ENCODE data around the gene MAPK14. TPM values are rescaled to one million over a fixed set of nuclear protein-coding genes. Genes with fewer than 3 reads are reported as not detected.

Gene MAPK14
- total and polyA plus RNA-seq, 4 donors, result 16.9 to 82.7 (median 35.9) TPM

DNA sequence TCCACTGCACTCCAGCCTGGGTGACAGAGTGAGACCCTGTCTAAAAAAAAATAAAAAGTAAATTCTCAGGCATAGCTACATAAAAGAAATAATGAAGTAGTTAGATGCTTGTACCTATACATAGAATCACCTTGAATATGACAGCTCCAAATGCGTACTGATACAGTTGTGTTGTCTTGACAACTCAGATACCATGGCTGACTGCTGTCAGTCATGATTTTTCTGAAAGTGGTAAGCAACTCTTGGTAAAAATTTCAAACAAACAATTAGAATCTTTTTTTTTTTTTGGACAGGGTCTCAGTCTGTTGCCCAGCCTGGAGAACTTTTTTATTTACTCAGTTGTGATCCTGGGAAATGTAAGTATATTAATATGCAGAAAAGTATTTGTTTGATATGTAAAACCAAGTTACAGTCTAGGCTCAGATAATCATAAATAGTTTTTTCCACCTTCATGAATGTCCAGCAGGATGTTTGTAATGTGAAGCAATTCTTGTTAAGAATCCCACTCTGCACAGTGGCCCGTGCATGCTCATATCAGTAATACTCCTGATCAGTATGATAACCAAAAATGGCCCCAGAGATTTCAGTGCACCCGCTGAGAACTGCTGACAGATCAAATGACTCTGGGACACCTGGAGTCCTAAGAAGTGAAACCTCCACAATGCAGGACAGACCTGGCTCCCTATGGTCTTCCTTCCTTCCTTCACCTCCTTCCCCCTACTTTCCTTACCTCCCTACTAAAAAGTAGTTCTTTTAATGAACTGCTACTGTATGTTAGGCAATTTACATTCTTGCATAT, 88.7 kb downstream of the MAPK14 start:
- WGBS, result 90% methylated on average over 3 of the region's 3 CpGs
- Histone ChIP-seq H3K27ac (ENCODE audit: low read depth in 1 of 2, low read length in 2 of 2) (no peak overlapping the region), H3K27me3 (ENCODE audit: control insufficient read depth in 4 of 4, insufficient read depth in 4 of 4, low read length in 3 of 4) (no peaks in the 10 kb centered on the region), H3K4me1 (ENCODE audit: control insufficient read depth in 4 of 4, insufficient read depth in 4 of 4, low read length in 3 of 4) (peaks cover 0 to 7% (median 5%) of the 10 kb centered on the region in 4 donors), H3K4me3 (ENCODE audit: low read depth in 1 of 3, low read length in 3 of 3) (no peak overlapping the region), H3K36me3 (ENCODE audit: control insufficient read depth in 4 of 4, insufficient read depth in 3 of 4, low read depth in 1 of 4, low read length in 3 of 4) (peaks cover 0 to 20% (median 5%) of the 10 kb centered on the region in 4 donors), H3K9me3 (ENCODE audit: control insufficient read depth in 4 of 4, low read length in 3 of 4) (no peaks in the 10 kb centered on the region), H3K9ac (ENCODE audit: low read depth in 1 of 2, low read length in 2 of 2) (no peak overlapping the region)
- TF ChIP-seq JUND (IDR thresholded peaks at IDR 0.05) (no peak), REST (IDR thresholded peaks at IDR 0.05) (no peak), NR2F2 (IDR thresholded peaks at IDR 0.05) (no peak), MAX (IDR thresholded peaks at IDR 0.05) (no peak), HNF4A (conservative IDR thresholded peaks at IDR 0.05) (no peak), FOXA2 (IDR thresholded peaks at IDR 0.05) (no peak)
- TF ChIP-seq, protein P1, sequence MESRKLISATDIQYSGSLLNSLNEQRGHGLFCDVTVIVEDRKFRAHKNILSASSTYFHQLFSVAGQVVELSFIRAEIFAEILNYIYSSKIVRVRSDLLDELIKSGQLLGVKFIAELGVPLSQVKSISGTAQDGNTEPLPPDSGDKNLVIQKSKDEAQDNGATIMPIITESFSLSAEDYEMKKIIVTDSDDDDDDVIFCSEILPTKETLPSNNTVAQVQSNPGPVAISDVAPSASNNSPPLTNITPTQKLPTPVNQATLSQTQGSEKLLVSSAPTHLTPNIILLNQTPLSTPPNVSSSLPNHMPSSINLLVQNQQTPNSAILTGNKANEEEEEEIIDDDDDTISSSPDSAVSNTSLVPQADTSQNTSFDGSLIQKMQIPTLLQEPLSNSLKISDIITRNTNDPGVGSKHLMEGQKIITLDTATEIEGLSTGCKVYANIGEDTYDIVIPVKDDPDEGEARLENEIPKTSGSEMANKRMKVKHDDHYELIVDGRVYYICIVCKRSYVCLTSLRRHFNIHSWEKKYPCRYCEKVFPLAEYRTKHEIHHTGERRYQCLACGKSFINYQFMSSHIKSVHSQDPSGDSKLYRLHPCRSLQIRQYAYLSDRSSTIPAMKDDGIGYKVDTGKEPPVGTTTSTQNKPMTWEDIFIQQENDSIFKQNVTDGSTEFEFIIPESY (IDR thresholded peaks at IDR 0.05), result no peak
- DNase-seq (ENCODE audit: low spot score), result no peak

- no peak for TF ChIP-seq SP1 (IDR thresholded peaks at IDR 0.05)
- Histone ChIP-seq H3K4me3 (ENCODE audit: low read depth in 1 of 3, low read length in 3 of 3) (no peak overlapping the region), H3K4me1 (ENCODE audit: control insufficient read depth in 4 of 4, insufficient read depth in 4 of 4, low read length in 3 of 4) (peaks cover under 1 to 14% (median 11%) of the 10 kb centered on the region in 4 donors), H3K27ac (ENCODE audit: low read depth in 1 of 2, low read length in 2 of 2) (no peak overlapping the region), H3K9ac (ENCODE audit: low read depth in 1 of 2, low read length in 2 of 2) (no peak overlapping the region), H3K9me3 (ENCODE audit: control insufficient read depth in 4 of 4, low read length in 3 of 4) (no peaks in the 10 kb centered on the region), H3K27me3 (ENCODE audit: control insufficient read depth in 4 of 4, insufficient read depth in 4 of 4, low read length in 3 of 4) (no peaks in the 10 kb centered on the region), H3K36me3 (ENCODE audit: control insufficient read depth in 4 of 4, insufficient read depth in 3 of 4, low read depth in 1 of 4, low read length in 3 of 4) (peaks cover 0 to 15% (median 1%) of the 10 kb centered on the region in 4 donors)
- peak; percentile 71 for DNase-seq (ENCODE audit: low spot score)
- WGBS, result 95% methylated on average over 2 of the region's 2 CpGs
These were observed 89.3 kb downstream of the MAPK14 start for GRCh38 chr6:36116943-36117342.

- WGBS, result 85% methylated on average over 8 of the region's 8 CpGs
- Histone ChIP-seq H3K9me3 (ENCODE audit: control insufficient read depth in 4 of 4, low read length in 3 of 4) (no peaks in the 10 kb centered on the region), H3K36me3 (ENCODE audit: control insufficient read depth in 4 of 4, insufficient read depth in 3 of 4, low read depth in 1 of 4, low read length in 3 of 4) (peaks cover 0 to 12% (median 1%) of the 10 kb centered on the region in 4 donors), H3K4me3 (ENCODE audit: low read depth in 1 of 3, low read length in 3 of 3) (no peak overlapping the region), H3K9ac (ENCODE audit: low read depth in 1 of 2, low read length in 2 of 2) (no peak overlapping the region), H3K27ac (ENCODE audit: low read depth in 1 of 2, low read length in 2 of 2) (peak overlapping the region; percentile 46 to 49), H3K4me1 (ENCODE audit: control insufficient read depth in 4 of 4, insufficient read depth in 4 of 4, low read length in 3 of 4) (peaks cover 3 to 24% (median 18%) of the 10 kb centered on the region in 4 donors), H3K27me3 (ENCODE audit: control insufficient read depth in 4 of 4, insufficient read depth in 4 of 4, low read length in 3 of 4) (no peaks in the 10 kb centered on the region)
- DNase-seq (ENCODE audit: low spot score), result no peak
- TF ChIP-seq EGR1 (IDR thresholded peaks at IDR 0.05; ENCODE audit: low read depth in 2 of 2) (no peak), REST (IDR thresholded peaks at IDR 0.05) (no peak), HNF4G (IDR thresholded peaks at IDR 0.05) (no peak), FOXA2 (IDR thresholded peaks at IDR 0.05) (no peak), RXRA (IDR thresholded peaks at IDR 0.05) (no peak), SP1 (IDR thresholded peaks at IDR 0.05) (no peak), FOXA1 (IDR thresholded peaks at IDR 0.05) (no peak), RAD21 (IDR thresholded peaks at IDR 0.05) (no peak), GABPA (IDR thresholded peaks at IDR 0.05 in 1 of 2, conservative IDR thresholded peaks at IDR 0.05 in 1 of 2) (no peak)
- TF ChIP-seq, protein P2, sequence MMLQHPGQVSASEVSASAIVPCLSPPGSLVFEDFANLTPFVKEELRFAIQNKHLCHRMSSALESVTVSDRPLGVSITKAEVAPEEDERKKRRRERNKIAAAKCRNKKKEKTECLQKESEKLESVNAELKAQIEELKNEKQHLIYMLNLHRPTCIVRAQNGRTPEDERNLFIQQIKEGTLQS (IDR thresholded peaks at IDR 0.05), result no peak
These were observed 90.3 kb downstream of the MAPK14 start for GRCh38 chr6:36117658-36118549.
